Measurements from ENCODE around the gene CA6.

DNA sequence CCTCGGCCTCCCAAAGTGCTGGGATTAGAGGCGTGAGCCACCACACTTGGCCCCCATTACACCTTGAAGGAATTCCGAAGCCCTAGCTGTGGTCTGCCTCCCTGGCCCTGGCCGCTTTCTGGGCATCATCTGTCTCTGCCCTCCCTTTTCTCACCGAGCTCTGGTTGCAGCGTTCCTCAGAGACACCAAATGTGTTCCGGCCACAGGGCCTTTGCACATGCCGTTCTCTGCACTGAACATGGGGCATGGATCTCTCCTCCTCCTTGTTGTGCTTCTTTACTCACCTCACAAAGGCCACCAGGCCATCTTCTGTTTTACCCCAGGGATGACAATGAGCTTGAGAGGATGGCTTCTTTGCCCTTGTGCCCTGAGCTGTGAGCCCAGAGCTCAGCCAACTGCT is 39.3 kb downstream of the CA6 start:
- TF ChIP-seq EZH2 (IDR thresholded peaks at IDR 0.05; ENCODE audit: low read length) (no peak), CTCF (optimal IDR thresholded peaks at IDR 0.05 in 1 of 3, IDR thresholded peaks at IDR 0.05 in 1 of 3, conservative IDR thresholded peaks at IDR 0.05 in 1 of 3; ENCODE audit: extremely low read depth in 1 of 3, insufficient read depth in 2 of 3, low read length in 3 of 3) (no peak)

Measured in keratinocyte (primary cell).